Activated gamma-delta T cell (primary cell): Measurements from ENCODE around the gene TOB2.
A peak's percentile ranks its signal among the peaks of the same experiment; 100 is the strongest.
"Not testable (repeated sequence)": the region's sequence is repeated elsewhere in the genome, so short reads cannot be mapped to it uniquely, and the experiment has no call there.

Source experiments
- DNase-seq: peaks from one replicate; lab custom pipeline; 2025; lab: John Stamatoyannopoulos, UW

TOB2 gene

DNA sequence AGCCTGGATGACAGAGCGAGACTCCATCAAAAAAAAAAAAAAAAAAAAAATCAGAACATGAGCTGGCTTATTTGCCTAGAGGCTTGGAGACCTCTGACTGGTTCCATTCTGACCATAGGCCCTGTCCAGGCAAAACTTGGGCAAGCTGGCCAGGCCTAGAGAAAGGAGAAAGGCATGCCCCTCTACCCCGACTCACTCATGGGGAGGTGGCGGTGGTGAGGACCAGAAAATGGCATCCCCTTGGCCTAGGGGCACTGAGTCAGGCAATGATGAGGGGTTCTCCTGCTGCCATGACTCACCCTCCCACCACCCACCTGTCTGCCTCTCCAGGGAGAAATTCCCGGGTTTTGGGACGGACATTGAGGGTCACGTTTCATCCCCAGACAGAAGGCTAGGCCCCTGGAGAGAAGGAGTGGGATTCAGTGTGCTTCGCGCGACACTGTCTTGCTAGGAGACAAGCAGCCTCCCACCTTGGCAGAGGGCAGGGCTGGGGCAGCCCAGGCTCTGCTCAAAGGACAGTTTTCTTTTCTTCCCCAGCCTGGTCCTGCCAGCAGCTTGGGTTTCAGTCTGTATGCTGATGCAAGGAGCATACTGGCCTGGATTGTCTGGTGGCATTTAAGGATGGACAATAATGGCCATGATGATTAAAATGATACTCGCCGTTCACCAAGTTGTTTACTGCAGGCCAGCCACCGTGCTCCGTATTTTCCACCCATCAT is 17.2 kb downstream of the TOB2 start:
- no peak for DNase-seq

DNA sequence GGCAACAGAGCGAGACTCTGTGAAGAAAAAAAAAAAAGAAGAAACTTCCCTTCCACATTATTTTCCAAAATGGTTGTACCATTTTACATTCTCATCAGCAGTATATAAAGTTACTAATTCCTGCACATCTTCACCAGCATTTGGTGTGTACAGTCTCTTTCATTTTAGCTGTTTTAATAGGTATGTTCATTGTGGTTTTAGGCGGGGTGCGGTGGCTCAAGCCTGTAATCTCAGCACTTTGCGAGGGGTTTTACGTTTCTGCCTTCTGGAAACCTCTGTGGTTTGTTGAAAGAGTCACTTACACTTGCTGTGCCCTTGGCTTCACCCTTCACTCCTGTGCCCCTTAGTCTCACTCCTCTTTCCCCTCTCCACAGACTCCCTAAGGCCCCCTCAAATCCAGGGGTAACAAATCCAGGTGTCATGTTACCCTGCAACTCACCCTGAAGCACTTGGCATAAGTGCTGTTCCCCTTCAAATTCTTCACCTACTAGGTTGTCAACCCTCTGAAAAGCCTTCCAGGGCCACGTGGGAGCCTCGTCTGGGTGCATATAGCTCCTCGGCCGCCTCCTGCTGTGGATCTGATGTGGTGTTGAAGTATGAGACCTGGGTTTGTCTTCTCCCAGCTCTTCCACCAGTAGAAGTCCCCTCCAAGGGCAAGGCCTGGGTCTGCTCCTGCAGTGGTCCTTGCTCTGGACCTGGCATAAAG is 20.8 kb downstream of the TOB2 start:
- no peak for DNase-seq

DNA sequence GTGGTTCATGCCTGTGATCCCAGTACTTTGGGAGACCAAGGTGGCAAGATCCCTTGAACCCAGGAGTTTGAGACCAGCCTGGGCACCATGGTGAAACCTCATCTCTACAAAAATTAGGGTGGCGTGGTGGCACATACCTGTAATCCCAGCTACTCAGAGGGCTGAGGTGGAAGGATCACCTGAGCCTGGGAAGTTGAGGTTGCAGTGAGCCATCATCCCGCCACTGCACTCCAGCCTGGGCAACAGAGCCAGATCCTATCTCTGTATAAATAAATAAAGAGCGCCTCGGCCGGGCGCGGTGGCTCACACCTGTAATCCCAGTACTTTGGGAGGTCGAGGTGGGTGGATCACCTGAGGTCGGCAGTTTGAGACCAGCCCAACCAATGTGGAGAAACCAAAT is 27.9 kb downstream of the TOB2 start:
- no peak for DNase-seq

- DNase-seq, result no peak
Observed at GRCh38 chr22:41417622-41418390, 28.8 kb downstream of the TOB2 start.

GRCh38 chr22:41415554-41415953 is 31.0 kb downstream of the TOB2 start:
- DNase-seq, result no peak

GRCh38 chr22:41411021-41411851 is 35.4 kb downstream of the TOB2 start:
- DNase-seq, result no peak

DNA sequence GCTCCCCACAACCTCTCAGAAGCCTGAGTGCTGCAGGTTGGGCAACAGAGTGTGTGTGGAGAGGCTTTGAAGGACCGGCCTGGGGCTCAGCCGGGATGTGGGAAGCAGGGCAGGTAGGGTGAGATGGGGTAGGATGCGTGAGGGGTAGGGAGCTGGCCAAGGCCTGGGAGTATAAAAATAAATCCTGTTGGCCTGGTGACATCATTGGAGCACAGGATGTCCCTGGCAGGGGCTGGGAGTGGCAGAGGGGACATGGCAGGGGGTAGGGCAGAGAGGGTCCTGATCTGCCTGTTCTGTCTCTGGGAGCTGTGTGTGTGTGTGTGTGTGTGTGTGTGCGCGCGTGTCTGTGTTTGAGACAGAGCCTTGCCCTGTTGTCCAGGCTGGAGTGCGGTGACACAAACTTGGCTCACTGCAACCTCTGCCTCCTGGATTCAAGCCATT is 36.3 kb downstream of the TOB2 start:
- no peak for DNase-seq

- no peak for DNase-seq
Observed at GRCh38 chr22:41408665-41409064, 37.9 kb downstream of the TOB2 start.

DNA sequence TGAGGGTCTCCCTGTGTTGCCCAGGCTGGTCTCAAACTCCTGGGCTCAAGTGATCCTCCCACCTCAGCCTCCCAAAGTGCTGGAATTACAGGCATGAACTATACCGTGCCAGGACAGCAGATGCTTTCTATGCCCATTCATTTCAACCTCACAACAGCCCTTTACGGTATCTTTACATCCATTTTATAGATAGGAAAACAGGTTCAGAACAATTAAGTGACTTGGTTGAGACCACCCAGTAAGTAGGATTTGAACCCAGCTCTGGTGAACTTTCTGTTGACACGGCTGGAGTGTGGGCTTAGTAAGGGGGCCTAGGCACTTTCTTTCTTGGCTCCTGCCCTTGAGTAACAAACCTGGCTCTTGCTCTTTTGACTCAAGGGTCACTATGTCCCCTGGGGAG is 39.2 kb downstream of the TOB2 start:
- DNase-seq, result no peak

- DNase-seq, result no peak
Observed at GRCh38 chr22:41406410-41406809, 40.2 kb downstream of the TOB2 start.

GRCh38 chr22:41405588-41405987 is 41.0 kb downstream of the TOB2 start:
- DNase-seq, result no peak

DNA sequence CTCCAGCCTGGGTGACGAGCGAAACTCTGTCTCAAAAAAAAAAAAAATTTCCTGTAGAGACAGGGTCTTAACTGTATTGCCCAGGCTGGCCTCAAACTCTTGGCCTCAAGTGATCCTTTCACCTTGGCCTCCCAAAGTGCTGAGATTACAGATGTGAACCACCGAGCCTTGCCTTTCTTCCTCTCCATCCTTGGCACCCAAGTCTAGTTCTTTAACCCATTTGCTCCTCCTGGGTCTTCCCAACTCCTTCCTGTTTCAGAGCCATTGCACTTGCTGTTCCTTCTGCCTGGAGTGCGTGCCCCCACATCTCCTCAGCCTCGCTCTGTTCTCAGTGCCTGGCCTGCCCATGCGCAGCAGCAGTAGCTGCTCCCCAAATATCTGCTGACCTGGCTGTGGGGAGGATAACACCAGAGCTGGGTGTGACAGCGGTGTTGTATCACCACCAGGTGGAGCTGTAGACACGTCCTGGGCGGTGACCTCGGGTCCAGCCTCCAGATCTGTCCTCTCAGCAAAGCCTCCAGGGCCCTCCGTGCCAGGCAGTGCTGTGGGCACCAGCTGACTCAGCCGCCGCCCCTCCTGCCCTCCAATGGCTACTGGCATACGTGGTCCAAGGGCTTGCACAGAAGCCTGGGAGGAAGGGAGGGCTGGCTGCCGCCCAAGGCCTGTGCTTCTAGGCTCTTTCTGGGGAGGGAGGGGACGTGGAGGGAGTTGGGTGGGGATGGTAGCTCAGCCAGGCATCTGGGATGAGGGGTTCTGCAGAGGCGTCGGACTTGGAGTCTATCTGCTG is 42.9 kb downstream of the TOB2 start:
- peak; percentile 25 for DNase-seq

GRCh38 chr22:41402851-41403250 is 43.8 kb downstream of the TOB2 start:
- DNase-seq, result not testable (repeated sequence)

GRCh38 chr22:41401781-41402648 is 44.6 kb downstream of the TOB2 start:
- DNase-seq, result no peak

- no peak for DNase-seq
Observed at GRCh38 chr22:41398921-41399320, 47.7 kb downstream of the TOB2 start.

DNA sequence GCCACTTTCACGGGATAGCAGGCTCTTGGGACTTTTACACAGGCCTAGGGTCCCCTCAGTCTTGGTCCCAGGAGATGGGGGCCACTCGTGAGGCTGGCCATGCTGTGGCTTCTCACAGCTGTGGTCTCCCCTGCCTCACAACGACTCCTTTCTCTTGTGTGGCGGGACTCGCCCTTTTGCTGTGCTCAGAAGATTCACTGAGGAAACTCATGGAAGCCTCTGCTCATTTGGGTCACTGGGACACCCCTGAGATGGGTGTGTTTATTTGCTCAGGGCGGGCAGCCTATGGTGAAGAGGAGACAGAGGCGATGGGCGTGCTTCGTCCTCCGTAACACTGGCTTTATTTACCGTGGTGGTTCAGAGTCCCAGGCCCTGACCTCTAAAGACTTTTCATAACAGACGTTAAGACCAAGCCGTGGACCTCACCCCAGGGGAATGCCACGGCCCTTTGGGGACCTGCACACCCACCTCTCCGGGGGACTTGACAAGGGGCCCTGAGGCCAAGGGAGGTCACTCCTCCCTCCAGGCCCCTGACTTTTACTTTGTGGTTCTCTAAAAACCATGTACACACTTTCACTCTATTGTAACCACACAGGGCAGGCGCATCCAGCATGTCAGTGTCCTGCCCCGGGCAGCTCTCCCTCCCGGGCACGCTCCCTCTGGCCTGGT is 49.3 kb downstream of the TOB2 start:
- no peak for DNase-seq

- no peak for DNase-seq
Observed at GRCh38 chr22:41395531-41396240, 50.9 kb downstream of the TOB2 start.

GRCh38 chr22:41394012-41394356 is 52.6 kb downstream of the TOB2 start:
- no peak for DNase-seq

DNA sequence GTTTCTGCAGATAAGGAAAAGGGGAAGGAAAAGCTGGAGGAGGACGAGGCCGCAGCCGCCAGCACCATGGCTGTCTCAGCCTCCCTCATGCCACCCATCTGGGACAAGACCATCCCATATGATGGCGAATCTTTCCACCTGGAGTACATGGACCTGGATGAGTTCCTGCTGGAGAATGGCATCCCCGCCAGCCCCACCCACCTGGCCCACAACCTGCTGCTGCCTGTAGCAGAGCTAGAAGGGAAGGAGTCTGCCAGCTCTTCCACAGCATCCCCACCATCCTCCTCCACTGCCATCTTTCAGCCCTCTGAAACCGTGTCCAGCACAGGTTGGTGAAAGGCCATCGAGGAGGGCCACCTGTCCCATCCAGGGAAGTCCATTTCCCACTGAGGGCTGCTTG is 59.3 kb downstream of the TOB2 start:
- DNase-seq, result no peak
